GM19328 (cell line): ENCODE measurements around the gene SAPCD2.

Source experiments
- ATAC-seq: cut with Tn5 transposase; IDR thresholded peaks from one replicate; pipeline ENCODE4 v1.9.1; 2021; ENCODE audit warnings: mild to moderate bottlenecking, moderate library complexity; ENCODE audit not compliant: unreplicated experiment

SAPCD2 gene

GRCh38 chr9:137049544-137050449 is 20.6 kb downstream of the SAPCD2 start:
- no peak for ATAC-seq

DNA sequence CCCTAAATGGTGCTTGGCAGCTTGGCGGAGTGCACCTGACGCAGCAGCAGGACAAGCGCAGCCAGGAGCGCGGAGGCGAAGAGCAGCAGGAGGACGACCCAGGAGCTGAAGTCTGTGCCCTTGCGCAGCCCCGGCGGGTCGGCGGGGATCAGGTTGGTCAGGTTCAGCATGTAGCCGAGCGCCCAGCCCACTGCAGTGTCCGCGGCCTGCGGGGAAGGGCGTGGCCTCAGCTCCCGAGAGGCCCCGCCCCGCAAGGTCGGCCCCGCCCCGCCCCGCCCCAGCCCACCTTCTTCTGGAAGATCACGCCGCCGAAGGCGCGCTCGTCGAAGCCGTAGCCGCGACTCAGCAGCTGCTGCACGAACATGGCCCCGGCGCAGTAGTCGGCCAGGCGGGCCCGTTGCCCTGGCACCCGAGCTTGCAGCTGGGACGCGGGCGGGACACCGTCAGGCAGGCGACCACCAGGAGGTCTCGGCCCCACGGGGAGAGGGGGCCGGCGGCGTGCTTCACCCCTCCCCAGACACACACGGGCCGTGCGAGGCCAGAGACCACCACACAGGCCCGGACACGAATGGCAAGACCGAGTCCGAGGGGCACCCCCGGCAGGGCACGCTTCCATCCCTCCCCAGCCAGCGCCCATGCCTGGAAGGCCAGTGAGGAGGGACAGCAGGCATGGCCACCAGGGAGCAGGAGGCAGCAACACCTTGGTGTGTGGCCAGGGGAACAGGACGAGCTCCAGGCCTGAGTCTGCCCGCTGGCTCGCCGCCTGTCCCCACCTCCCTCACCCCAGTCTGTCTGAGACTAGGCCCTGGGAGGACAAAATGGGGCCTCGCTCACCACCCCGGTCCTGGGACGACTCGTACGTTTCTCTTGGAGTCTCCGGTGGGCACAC is 21.5 kb downstream of the SAPCD2 start:
- no peak for ATAC-seq

DNA sequence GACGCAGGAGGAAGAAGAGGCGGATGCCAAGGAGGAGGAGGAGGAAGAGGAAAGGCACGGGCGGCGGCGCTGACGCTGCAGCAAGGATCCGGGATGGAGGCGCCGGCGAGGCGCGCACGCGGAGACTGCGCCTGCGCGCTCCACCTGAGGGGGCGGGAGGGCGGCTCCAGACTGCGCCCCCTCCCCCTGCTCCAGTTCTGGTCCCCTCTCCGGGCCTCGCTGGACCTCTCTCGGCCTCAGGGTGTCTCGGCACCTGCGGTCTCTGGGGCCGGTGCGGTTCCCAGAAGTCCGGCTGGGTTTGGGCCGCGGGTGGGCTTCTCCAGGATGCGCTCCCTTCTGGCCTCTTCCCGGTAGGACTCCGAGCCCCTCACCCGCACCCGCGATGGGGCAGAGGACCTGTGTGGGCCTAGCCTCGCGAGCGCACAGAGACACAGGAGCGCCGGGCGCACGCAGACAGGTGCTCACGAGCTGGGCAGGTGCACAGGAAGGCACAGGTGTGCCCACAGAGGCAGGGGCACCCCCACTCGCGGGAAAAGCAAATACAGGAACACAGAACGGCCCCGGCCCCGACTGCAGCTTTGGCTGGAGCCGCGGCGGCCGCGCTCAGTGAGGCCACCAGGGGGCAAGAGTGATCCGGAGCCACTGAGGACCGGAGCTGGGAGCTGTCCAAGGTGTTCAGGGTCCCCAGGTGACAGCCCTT is 24.1 kb downstream of the SAPCD2 start, which contains the start of gene NPDC1:
TSS of gene NPDC1 (minus strand) at position 90 of the 700 bp plus-strand sequence. CDS start 188 bp downstream, outside the sequence.
- no peak for ATAC-seq

DNA sequence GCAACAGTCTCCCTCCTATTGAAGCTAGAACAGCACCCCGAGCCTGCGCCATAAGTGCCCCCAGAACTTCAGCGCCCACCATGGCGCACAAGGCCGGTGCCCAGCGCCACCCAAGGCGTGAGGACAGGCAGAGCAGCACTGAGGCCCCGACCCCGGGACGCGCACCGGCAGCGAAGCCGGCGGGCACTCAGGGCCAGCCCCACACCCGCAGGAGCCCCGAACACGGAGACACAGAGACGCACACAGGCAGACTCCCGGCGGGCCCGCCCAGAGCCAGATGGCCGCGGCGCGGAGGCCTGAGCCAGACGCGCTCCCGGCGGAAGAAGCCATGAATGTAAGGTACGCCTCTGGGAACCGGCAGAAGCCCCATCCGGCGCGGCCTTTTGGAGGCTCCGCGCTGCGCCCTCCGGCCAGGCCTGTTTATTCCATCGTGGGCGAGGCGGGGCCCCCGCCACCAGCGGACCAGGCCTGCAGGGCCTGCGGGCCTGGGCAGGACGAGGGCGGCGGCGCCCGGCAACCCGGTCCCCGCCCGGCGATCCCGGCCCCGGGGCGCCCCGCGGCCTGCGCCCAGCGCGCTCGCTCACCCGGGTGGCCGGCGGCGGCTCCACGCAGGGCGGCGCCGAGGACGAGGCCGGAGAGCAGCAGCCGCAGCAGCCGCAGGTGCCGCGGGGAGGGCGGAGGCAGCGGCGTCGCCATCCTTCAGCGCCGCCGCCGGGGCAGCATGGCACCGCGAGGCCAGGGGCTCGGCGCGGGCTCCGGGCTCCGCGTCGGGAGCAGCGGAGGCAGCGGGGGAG is 24.9 kb downstream of the SAPCD2 start:
- ATAC-seq: no peak

DNA sequence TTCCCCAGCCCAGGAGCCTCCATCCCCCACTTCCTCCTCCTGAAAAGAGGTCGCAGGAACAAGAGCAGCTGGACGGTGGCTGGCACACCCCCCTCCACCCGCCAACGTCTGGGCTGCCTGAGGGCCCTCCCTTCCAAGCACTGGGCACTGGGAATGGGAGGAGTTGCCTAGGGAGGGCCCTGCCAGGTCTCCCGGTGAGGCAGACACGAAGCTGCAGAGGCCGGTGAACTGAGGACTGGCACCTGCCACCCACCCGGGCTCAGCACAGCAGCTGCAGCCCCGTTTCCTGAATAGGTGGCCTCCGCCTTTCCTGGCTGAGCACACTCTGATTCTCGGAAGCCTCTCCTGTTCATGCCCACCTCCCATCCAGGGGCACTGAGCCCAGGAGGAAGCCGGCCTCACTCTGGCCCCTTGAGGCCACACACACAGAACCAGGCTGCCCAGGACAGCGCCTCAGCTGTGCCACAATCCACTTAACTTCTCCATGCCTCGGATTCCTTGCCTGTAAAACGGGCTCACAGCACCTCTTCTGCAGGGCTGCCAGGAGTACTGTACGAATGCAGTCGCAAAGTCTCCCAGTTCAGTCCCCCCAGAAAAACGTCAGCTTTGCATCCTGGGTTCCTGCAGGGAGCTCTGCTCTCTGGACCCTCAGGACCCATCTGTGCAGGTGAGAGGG is 25.7 kb downstream of the SAPCD2 start:
- no peak for ATAC-seq

- ATAC-seq: no peak
These were observed 26.3 kb downstream of the SAPCD2 start for GRCh38 chr9:137044037-137044436.

DNA sequence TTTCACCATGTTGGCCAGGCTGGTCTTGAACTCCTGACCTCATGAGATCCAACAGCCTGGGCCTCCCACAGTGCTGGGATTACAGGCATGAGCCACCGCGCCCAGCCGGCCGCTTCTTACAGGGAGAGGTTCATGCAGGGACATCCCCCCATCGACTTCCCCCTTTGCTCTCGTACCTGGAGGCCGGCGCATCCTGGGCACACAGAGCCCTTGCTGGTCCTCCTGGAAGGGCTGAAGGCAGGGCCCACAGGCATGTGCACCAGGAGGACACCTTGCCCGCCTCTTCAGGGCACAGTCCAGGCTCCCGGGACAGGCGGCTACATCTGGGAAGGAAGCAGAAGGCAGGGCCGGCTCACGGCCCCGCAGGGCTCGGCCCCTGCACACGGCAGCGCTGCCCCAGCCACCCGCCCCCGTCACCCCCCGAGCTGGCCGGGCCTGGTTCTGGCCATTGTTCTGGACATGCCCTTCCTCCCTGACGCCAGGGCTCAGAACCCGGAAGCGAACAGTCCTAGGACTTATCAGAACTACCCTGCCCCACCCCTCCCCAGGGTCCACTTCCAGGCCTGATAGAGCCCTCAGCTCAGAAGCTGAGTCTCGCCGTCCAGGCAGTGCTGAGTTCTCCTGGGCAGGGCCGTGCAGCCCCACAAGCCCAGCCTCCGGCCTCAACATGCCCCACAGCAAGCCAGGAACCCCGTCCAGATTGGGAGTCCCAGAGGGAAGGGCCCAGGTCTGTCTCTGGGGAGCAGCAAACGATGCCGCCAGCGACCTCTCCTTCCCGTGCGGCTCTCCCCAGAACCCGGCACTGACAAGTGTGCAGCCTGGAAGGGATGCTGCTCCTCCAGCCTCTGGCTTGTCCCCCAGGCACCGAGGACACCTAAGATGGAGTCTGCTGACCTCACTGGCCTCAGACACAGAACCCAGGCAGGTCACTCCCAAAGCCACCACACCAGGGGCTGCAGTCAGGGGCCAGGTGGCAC is 27.3 kb downstream of the SAPCD2 start:
- no peak for ATAC-seq

- ATAC-seq: no peak
These were observed 29.2 kb downstream of the SAPCD2 start for GRCh38 chr9:137041124-137041523.

- ATAC-seq: no peak
These were observed 29.8 kb downstream of the SAPCD2 start for GRCh38 chr9:137040568-137040967.

- ATAC-seq: no peak
These were observed 30.6 kb downstream of the SAPCD2 start for GRCh38 chr9:137039611-137040366.

GRCh38 chr9:137038916-137039315 is 31.4 kb downstream of the SAPCD2 start:
- no peak for ATAC-seq

DNA sequence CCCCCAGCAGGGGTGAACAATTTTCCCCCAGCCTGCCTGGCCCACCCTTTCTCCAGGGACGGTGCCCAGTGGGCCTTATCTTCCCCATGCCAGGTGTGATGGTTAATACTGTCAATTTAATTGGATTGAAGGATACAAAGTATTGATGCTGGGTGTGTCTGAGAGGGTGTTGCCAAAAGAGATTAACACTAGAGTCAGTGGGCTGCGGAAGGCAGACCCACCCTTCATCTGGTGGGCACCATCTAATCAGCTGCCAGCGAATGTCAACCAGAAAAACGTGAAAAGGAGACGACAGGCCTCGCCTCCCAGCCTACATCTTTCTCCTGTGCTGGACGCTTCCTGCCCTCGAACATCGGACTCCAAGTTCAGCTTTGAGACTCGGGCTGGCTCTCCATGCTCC is 32.9 kb downstream of the SAPCD2 start:
- ATAC-seq: no peak

GRCh38 chr9:137037035-137037434 is 33.3 kb downstream of the SAPCD2 start:
- ATAC-seq: no peak

GRCh38 chr9:137035937-137036336 is 34.4 kb downstream of the SAPCD2 start:
- ATAC-seq: no peak

DNA sequence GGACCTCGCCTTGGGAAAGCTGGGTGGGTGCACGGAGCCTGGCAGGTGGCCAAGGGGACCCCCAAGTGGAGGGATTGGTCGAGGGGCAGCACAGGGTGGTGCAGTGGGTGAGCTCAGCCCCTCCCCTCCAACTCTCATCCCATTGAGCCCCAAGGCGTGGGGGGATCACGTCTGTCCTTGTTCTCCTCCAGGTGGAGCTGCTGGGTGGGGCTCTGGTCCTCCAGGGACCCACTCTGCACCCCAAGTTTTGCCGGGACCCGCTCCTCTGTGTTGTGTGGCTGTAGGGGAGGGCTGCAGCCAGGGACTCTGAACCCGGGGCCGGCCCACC is 34.9 kb downstream of the SAPCD2 start:
- no peak for ATAC-seq

- ATAC-seq: no peak
These were observed 35.4 kb downstream of the SAPCD2 start for GRCh38 chr9:137034709-137035506.

GRCh38 chr9:137034039-137034708 is 36.2 kb downstream of the SAPCD2 start:
- no peak for ATAC-seq
